ENCODE results near the gene COL5A2.

COL5A2 gene

DNA sequence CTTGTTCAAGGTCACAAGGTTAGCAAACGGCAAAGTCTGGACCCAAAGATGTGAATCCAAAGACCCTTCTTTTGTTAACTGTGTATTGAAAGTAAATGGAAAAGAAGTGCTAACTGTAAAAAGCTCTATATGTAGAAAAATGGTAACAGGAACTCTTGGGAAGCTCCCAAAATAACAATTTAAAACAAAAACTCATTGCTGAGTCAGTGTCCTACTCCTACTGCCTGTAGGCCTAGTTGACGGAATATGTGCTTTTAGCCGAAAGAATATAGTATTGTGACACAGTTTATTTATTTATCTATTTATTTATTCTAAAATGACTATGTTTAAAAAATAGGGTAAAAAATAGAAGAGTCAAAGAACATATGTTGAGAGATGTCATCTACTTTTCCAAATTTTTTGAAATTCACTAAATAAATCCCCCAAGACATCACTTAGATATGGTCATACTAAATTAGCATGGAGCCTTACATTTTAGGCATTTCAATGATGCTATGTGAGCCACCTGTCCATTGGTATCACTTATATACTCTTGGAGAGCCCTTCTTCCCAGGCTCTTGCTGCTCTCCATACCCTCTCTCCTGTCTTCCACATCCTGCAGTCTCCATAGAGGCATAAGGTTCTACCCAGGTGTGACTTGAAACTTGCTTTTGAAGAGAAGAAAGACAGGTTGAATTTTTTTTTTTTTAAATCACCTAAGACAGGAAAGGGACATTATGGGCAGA is 13.7 kb downstream of the COL5A2 start:
- H3K9ac ChIP-seq = no peak overlapping the region
- TF ChIP-seq, protein P1, sequence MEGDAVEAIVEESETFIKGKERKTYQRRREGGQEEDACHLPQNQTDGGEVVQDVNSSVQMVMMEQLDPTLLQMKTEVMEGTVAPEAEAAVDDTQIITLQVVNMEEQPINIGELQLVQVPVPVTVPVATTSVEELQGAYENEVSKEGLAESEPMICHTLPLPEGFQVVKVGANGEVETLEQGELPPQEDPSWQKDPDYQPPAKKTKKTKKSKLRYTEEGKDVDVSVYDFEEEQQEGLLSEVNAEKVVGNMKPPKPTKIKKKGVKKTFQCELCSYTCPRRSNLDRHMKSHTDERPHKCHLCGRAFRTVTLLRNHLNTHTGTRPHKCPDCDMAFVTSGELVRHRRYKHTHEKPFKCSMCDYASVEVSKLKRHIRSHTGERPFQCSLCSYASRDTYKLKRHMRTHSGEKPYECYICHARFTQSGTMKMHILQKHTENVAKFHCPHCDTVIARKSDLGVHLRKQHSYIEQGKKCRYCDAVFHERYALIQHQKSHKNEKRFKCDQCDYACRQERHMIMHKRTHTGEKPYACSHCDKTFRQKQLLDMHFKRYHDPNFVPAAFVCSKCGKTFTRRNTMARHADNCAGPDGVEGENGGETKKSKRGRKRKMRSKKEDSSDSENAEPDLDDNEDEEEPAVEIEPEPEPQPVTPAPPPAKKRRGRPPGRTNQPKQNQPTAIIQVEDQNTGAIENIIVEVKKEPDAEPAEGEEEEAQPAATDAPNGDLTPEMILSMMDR (conservative IDR thresholded peaks at IDR 0.05; ENCODE audit: low read depth, low read length) = no peak
- H3K79me2 ChIP-seq (ENCODE audit: insufficient read depth, low read depth) = no peaks in the 10 kb centered on the region
- H2AFZ ChIP-seq (ENCODE audit: low read depth) = no peak overlapping the region
- no peak overlapping the region for H3K4me3 ChIP-seq (IDR thresholded peaks at IDR 0.05; ENCODE audit: insufficient read depth, low read depth, low read length)
- H3K27ac ChIP-seq = no peak overlapping the region
- H4K20me1 ChIP-seq (ENCODE audit: insufficient read depth) = no peaks in the 10 kb centered on the region
- H3K27me3 ChIP-seq (ENCODE audit: insufficient read depth, low read depth) = no peaks in the 10 kb centered on the region
- H3K4me2 ChIP-seq = no peak overlapping the region
- no peaks in the 10 kb centered on the region for H3K4me1 ChIP-seq (ENCODE audit: low read depth, poor library complexity, severe bottlenecking)
- H3K36me3 ChIP-seq (ENCODE audit: insufficient read depth) = no peaks in the 10 kb centered on the region

DNA sequence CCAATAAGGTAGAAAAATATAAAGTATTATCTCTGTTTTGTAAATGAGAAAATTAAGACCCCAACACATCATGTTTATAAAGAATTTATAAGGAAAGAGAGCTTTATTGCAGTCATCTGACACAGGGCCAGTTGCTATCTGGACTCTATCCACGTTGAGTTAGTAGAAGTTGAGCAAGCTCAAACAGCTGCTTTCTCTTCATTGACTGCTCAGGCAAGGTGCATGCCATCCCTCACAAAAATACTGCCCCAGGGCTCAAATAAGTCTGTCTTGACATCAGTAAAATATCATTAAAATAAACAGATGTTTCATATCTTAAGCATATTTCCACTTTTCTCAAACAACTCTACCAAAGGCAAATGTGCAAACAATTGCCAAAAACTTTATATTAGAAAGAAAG is 14.8 kb downstream of the COL5A2 start:
- Histone ChIP-seq H3K4me2 (no peak overlapping the region), H3K27me3 (ENCODE audit: insufficient read depth, low read depth) (no peaks in the 10 kb centered on the region), H3K79me2 (ENCODE audit: insufficient read depth, low read depth) (no peaks in the 10 kb centered on the region), H2AFZ (ENCODE audit: low read depth) (no peak overlapping the region), H3K36me3 (ENCODE audit: insufficient read depth) (no peaks in the 10 kb centered on the region), H3K9ac (no peak overlapping the region), H4K20me1 (ENCODE audit: insufficient read depth) (no peaks in the 10 kb centered on the region), H3K4me3 (IDR thresholded peaks at IDR 0.05; ENCODE audit: insufficient read depth, low read depth, low read length) (no peak overlapping the region), H3K27ac (no peak overlapping the region), H3K4me1 (ENCODE audit: low read depth, poor library complexity, severe bottlenecking) (no peaks in the 10 kb centered on the region)
- TF ChIP-seq, protein P1 (conservative IDR thresholded peaks at IDR 0.05; ENCODE audit: low read depth, low read length) = no peak

DNA sequence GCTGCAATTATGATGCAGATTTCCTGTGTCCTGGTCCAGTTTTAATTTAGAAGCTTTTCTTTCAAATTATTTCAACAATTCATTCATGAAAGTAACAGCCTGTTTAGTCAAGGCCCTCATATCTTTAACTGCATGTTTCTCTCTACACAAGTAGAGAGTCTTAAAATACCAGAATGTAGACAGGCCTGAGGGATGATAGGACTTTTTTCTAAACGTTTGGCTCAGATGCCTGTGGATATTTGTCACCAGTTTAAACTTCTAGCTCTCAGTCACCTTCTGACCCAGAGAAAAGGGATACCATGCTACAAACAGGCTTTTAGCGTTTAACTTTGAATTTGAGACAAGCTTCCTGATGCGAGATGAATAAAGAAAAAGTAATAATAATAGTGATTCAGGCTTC is 15.7 kb downstream of the COL5A2 start:
- TF ChIP-seq, protein P1 (conservative IDR thresholded peaks at IDR 0.05; ENCODE audit: low read depth, low read length) = no peak
- Histone ChIP-seq H3K36me3 (ENCODE audit: insufficient read depth) (no peaks in the 10 kb centered on the region), H3K4me1 (ENCODE audit: low read depth, poor library complexity, severe bottlenecking) (no peaks in the 10 kb centered on the region), H3K4me2 (no peak overlapping the region), H3K27me3 (ENCODE audit: insufficient read depth, low read depth) (no peaks in the 10 kb centered on the region), H2AFZ (ENCODE audit: low read depth) (no peak overlapping the region), H3K79me2 (ENCODE audit: insufficient read depth, low read depth) (no peaks in the 10 kb centered on the region), H3K4me3 (IDR thresholded peaks at IDR 0.05; ENCODE audit: insufficient read depth, low read depth, low read length) (no peak overlapping the region), H3K27ac (no peak overlapping the region), H4K20me1 (ENCODE audit: insufficient read depth) (no peaks in the 10 kb centered on the region), H3K9ac (no peak overlapping the region)

DNA sequence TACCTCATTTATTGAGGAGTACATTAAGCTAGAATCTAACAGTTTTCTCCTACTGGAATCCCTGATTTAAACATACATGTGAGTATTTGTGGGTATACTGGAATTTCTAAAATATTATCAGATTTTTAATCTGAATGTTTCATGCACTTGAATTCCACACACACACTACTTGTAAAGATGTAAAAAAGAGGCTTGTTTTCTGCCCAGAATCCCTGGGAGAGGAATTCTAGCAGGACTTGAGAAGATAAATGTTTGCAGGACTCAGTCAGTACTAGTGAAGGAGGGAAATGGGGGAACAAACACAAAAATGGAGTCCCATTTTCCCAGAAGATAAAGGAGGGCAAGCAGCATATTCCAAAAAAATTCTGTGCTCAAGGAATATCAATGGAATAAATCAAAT is 17.0 kb downstream of the COL5A2 start:
- Histone ChIP-seq H3K4me3 (IDR thresholded peaks at IDR 0.05; ENCODE audit: insufficient read depth, low read depth, low read length) (no peak overlapping the region), H3K27me3 (ENCODE audit: insufficient read depth, low read depth) (no peaks in the 10 kb centered on the region), H3K4me2 (no peak overlapping the region), H3K9ac (no peak overlapping the region), H3K27ac (no peak overlapping the region), H4K20me1 (ENCODE audit: insufficient read depth) (no peaks in the 10 kb centered on the region), H3K4me1 (ENCODE audit: low read depth, poor library complexity, severe bottlenecking) (no peaks in the 10 kb centered on the region), H3K36me3 (ENCODE audit: insufficient read depth) (no peaks in the 10 kb centered on the region), H2AFZ (ENCODE audit: low read depth) (no peak overlapping the region), H3K79me2 (ENCODE audit: insufficient read depth, low read depth) (no peaks in the 10 kb centered on the region)
- TF ChIP-seq, protein P1 (conservative IDR thresholded peaks at IDR 0.05; ENCODE audit: low read depth, low read length) = no peak

All from KMS-11 (cell line).